CD4-positive, alpha-beta T cell treated with Interferon alpha-2 for 1 hour (primary cell): ENCODE measurements around the gene ERFL.

ENCODE experiments used
- DNase-seq, 2 donors: peaks; one replicate each; pipeline ENCODE4 v3.0.0-alpha.2; 2020 to 2022

Gene ERFL

DNA sequence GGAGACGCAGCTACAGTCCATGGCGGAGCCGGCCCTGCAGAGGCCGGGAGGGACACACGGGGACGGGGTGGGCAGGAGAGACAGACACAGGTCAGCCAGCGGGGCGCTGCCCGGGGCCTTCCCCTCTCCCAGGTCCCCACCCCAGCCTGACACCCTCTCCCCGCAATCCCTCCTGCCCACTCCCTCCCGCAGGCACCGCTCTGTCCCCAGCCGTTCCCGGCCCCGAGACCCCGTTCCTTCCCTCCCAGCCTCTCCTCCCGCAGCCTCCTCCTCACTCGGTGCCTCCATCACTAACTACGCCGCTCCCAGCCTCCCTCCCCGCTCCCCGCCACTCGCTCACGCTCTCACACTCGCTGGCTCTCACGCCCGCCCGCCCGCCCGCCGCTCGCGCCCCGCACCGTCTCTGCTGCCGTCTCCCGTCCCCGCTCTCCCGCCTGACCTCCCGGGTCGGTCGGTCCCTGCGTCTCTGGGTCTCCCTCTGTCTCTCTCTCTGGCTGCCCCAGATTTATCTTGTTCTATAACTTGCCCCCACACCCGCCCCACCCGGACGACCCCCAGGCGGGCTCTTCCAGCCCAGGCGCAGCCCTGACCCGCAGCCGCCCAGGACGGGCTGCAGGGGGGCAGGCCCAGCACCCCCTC lies 15.2 kb downstream of the ERFL start:
- no peak for DNase-seq

DNA sequence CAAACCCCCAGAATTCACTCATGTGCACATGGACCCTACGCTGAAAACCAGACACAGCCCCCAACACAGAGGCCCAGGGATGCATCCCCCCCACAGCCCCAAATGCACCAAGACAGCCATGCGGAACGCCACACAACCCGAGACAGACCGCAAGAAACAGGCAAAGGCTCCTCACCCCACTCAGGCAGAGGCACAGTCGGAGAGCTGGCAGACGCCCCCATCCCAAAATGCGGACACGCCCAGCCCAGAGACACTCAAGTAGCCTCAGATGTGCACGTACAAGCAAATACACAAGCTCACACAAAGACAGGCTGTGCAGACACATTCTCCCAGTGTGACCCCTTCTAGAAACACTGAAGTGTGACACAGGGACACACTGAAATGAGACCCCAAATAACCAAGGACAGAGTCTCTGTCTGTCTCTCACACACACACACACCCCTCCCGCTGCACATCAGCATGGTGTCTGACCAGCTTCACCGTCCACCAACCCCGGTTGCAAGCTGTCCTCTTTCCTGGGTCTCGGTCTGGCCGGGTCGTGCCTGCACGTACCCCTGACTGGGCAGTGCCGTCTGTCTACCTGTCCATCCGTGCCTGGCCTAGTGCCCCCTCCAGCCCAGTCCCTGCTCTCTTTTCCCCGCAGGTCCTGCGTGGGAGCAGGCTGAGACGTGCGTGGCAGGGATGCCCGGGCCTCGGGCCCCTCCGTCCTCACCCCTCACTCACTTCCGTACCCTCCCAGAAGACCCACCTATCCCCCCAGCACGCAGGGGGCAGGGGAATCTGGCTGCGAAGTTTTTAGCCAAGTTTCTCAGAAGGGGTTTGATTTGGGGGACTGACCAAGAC lies 16.1 kb downstream of the ERFL start:
- DNase-seq, result no peak

DNA sequence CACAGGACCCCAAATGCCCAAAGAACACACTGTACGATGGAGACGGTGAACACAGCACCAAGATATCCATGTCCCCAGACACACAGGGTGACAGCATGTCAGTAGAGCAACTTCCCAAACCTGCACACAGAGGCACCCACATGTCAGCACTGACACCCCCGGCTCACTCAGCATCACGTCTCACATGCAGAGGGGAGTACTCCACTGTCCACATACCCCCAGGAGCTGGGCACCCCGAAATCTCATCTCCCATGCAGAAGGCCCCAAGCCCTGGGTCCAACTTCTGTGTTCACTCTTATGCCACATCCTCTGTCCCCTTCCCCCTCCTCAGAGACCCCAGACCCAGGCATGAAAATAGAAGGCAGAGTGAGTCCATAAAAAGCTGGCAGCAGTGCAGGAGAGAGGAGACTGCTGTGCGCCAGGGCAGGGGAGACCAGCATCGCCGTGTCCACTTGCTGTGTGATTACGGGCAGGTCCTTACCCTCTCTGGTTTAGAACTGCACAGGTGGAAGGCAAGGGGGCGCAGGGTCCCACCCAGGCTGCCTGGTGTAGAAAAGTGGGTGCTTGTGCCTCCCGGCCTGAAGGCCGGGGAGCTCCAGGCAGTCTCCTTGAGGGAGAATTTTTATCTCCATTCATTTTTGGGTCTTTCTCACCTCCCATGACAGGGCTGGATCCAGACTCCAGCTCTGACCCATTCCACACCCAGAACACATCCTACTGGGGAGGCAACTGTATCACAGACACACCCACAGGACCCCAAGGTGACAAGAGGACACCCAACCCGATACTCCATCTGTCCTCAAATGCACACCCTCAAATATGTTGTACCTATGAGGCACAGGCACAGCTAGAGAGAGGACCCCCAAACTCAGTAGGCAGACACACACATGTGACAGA lies 17.0 kb downstream of the ERFL start:
- no peak for DNase-seq

DNA sequence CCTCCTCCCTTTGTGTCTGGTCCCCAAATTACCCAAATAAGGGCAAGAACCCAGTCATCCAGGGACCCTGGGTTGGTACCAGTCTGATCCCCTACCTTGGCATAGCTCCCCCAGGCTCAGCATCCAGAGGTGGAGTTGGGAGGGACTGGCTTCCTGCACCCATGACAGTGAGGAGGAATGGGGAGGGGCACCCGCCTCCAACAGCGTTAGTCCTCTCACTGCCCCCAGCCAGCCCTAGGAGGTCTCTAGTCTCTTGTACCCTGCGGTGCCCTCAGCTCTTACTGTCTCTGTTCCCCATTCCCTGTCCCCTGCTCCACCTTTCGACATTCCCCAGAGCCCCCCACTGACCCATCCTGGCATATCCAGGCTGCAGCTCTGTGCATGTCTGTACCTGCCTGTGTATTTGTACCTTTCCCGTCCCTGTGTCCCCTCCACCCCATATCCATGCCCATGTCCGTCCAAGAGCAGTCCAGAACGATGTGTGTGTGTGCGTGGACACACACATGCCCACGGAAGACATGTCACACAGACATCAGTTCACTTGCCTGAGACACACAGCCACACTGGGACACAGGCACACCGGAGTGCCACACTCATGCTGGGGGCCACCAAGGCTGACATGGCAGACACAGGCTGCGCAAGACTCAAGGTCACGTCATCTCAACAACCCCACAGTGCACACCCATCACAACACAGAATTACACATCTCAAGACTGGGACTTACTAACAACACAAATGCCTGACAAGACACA lies 17.8 kb downstream of the ERFL start:
- DNase-seq, result no peak

DNA sequence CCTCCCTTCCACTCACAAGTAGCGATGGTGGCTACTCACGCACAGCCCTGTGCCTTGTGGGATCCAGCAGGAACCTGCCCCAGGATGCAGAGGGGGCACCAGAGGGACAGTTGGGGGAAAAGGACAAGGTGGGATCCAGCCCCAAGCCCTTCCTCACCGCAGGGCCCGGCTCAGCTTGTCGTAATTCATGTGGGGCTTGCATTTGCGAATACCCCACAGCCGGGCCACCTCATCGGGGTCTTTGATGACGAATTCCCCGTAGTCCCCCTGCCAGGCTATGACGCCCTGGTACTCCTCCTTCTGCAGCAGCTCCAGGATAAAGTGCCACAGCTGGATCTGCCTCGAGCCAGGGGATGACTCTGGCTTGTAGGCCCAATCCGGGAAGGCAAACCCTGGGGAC lies 18.5 kb downstream of the ERFL start:
- DNase-seq, result no peak

DNA sequence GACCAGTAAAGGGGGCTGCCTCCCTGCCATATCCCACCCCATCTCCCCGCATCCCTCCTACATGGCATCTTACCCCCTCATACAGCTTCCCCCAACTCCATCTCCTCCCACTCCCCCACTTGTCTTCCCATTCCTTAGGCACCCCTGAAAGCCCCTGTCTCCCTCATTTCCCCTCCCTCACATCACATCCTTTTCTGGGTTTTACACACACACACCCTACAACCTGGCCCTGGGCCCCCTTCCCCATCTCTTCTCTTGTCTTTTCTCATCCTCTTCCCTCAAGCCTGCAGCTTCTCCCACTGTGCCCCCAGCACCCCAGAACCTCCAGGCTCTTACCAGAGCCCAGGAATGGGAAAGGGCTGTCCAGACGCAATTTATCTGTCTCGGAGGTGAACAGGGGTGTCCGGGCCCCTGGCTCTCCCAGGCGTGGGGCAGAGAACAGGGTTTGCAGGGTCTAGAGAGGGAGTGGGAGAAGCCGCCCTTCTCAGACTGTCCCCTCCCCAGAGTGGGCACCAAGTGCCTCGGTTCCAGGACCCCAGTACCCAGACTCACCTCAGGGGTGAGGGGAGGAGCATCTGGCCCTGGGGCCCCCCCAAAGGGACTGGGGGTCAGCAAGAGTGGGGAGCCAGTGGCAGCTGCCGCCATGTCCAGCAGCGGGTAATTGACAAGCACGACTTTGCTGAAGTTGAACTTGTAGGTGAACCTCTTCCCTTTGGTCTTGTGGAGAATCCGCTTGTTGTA lies 19.4 kb downstream of the ERFL start:
- DNase-seq, result no peak

DNA sequence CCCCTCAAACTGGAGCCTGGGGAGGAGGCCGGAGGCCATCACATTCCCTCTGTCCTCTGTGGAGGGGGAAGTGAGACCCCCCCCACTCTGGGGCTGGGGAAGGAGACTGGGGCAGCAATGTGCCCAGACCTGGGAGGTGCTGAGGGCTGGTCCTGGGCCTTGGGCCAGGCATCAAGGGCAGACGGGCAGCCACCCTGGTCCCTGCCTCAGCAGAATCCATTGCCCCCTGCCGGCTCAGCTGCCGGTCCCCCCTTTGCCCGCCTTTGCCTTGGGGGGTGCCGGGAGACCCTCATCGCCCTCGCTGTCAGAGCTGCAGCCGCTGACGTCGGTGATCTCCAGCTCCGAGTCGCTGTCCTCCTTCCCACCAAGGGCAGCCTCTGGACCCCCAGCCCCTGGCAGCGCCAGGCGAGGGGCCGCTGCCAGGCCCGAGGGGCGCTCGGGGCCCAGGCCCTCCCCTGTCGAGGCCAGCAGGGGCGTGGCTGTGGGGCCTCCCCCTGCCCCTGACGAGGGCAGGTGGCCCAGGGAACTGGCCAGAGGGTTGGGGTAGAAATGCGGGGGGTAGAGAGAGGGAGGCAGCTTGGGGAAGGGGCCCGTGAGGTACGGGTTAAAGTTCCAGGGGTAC lies 20.1 kb downstream of the ERFL start:
- no peak for DNase-seq

DNA sequence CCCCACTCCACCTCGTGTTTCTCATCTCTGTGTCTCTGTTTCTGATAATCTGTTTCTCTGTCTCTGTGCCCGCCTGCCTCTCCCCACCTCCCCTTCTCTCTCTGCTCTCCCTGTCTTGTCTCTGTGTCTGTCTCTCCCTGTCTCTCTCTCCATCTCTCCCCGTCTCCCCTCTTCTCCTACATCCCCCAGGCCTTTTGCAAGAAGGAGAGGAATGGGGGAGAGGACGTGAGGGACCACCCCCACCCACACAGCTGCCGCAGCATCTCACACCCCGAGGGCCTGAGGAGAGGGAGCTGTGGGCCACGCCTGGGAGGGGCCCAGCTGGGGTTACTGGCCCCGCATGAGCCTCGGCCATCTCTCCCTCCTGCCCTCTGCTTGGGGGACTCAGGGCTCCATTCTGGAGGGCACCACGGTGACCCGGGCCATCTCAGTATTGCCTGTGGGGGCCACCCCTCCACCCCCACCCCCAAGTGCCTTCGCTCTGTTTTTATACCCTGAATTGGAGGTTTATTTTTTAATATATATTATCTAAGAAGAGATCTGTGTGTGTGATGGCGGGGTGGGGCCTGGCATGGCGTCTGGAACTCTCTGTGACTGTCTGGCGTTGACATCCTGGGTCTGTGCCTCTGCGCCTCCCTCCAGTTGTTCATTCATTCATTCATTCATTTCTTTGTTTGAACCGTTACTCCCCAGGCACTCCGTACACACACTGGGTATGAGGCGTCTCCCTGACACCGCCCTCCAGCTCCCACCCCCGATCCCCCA lies 21.2 kb downstream of the ERFL start:
- no peak for DNase-seq

DNA sequence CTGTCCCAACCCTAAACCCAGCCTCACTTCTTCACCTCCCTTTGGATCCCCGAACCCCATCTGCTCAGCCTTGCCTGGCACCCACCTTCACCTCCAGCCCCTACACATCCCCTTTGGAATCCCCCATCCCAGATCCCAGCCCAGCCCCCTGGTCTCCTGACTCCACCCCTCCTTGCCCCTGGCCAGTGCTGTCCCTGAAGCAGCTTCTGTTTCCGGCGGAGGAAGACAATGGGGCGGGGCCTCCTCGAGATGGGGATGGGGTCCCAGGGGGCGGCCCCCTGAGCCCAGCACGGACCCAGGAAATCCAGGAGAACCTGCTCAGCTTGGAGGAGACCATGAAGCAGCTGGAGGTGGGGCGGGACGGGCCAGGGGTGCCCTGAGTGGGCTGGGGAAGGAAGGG lies 22.0 kb downstream of the ERFL start:
- DNase-seq, result no peak

DNA sequence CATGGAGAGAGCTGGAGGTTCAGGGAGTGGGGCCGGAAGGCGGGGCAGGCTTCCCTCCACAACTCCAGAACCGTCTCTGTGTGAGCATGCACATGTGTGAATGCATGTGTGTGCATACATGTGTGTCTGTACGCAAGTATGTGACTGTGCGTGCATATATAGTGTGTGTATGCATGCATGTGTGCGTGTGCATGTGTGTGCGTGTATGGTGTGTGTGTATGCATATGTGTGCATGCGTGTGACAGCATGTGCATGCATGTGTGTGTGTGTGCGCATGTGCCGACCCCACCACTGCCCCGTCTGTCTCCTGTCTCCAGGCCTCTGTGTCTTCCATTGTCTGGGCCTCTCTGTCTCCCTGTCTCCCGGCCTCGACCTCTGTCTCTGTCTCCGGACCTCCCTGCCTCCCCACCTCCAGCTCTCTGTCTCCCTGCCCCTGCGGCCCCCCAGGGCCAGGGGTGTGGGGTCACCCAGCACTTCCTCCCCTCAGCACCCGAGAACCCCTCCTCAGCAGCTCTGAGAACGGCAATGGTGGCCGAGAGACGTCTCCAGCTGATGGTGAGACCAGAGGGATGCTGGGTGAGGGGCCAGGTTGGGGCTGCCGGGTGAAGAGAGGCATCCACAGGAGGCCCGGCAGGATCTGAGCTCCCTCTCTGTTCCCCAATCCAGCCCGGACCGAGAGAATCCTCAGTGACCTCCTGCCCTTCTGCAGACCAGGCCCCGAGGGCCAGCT lies 22.8 kb downstream of the ERFL start:
- DNase-seq, result no peak

DNA sequence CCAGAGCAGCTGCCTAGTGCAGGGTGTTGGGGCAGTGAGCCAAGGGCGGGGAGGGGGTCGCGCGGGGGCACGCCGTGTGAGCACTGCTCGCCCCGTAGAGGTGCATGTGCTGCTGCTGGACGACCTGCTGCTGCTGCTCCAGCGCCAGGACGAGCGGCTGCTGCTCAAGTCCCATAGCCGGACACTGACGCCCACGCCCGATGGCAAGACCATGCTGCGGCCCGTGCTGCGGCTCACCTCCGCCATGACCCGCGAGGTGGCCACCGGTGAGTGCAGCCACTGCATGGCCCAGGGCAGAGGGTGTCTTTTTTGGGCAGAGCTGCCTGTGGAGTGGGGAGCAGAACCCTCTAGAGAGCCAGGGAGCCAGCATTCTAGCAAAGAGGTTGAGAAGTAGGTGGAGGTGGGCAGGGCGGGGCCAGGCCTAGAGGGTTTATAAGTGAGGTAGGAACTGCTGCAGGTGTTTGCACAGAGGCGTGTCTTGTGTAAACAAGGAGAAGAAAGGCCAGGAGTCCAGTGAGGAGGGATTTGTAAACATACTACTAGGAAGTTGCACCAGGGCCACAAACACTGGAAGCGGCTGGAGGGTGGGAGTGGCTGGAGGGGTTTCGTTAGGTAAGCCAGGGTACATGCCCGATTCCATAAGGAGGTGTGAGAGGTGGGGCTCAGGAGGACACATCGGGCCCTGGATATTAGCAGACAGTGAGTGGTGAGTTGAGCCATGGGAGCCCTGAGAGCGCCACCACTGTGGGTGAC lies 24.0 kb downstream of the ERFL start:
- no peak for DNase-seq

DNA sequence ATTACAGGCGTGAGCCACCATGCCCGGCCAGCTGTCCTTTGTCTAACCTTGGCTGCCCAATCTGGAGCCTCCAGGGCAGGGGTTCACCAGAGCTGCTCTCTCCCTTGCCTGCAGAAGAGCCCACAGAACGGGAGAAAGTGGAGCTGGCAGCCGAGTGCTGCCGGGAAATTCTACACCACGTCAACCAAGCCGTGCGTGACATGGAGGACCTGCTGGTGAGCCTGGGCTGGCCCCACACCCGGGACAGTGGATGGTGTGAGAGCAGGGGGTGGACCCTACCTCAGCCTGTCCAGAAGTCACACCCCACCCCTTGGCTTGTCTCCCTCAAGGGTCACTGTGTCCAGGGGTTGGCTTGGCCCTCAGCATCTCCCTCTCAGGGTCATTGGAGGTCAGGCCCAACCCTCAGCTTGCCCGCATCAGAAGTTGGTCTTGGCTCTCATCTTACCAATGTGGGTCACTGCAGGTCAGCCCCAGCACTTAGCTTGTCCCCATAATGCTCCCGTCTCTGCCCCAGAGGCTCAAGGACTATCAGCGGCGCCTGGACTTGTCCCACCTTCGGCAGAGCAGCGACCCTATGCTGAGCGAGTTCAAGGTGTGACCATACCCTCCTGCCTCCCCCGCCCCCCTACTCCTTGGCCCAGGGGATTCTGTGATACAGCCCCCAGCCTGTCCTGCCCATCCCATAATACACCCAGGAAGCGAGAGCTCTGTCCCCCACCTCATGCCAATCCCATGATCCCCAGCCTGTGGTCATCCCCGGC lies 24.9 kb downstream of the ERFL start:
- no peak for DNase-seq

DNA sequence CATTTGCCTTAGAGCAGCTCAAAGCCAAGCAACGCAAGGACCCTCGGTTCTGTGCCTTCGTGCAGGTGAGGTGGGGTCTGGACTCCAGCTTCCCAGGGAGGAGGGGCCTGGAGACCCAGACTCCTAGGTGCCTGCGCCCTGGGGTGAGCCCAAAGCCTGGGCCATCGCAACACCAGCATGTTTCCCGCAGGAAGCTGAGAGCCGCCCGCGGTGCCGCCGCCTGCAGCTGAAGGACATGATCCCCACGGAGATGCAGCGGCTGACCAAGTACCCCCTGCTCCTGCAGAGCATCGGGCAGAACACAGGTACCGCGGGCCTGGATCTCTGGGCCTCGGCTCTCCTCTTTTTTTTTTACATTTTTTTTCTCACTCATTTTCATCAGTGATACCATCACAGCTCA lies 25.7 kb downstream of the ERFL start:
- DNase-seq, result no peak

DNA sequence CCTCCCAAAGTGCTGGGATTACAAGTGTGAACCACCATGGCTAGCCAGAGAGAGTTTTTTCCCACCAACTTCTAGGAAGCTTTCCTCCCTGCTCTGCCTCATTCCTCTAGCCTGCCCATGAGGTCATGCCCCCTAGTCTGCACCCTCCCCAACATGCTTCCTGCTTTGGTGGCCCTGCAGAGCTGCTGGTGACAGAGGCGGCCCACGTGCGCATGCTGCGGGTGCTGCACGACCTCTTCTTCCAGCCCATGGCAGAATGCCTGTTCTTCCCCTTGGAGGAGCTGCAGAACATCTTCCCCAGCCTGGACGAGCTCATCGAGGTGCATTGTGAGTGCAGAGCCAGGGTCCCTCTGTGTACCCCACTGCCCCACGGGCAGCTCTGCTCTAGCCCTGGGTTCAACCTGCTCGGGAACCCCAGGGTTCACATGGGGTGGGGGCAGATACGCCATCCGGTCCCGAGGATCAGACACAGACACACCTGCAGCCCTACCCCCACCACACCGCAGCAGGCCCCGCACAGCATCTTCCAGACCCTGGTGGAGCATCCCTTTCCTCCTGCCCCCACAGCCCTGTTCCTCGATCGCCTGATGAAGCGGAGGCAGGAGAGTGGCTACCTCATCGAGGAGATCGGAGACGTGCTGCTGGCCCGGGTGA lies 26.4 kb downstream of the ERFL start:
- DNase-seq, result no peak

DNA sequence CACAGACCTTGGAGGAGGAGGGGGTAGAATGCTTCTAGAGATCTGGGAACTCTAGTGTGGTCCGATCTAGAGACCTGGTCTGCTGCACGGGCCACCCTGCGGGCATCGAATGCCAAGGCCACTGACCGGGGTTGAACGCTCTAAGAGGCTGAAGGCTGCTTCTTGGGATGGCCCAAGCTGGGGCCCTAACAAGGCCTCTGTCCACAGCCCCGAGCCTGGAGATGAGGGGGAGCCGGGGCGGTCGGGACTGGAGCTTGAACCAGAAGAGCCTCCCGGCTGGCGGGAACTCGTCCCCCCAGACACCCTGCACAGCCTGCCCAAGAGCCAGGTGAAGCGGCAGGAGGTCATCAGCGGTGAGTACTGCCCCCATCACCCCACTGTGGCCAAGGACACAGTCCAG lies 30.0 kb downstream of the ERFL start:
- no peak for DNase-seq

DNA sequence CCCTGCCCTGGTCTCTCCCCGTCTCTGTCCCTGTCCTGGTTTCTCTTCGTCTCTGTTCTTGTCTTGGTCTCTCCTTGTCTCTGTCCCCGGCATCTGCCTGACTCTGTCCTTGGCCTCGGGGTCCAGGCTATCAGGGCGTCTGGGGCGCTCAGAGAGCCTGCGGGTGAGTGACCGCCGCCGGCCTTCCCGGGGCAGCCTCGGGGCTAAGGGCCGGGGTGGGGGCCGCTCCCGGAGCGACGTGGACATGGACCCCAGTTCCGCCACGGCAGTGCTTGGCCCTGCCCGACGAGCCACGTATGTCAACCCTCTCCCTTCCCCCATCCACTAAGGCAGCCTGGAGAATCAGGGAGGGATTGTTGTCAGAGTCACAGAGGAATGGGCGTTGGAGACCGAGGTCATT lies 30.4 kb downstream of the ERFL start:
- no peak for DNase-seq

DNA sequence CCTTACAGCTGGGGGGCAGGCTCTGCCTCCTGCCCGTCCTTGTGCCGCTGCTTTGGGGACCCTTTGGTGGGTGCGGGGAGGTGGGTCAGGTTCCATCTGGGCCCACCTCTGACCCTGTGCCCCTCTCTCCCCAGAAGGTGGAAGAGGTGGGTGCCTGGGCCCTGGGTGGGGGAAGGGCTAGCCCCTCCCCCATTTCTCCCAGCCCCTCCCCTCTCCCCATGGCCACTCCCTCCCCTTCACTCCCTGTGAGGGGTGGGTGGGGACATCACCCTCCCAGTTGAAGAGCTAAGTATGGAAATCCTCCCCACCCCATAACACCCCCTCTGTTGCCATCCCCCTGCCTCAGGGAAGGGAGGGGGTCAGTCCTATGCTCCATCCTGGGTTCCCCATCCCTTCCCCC lies 31.1 kb downstream of the ERFL start:
- no peak for DNase-seq

DNA sequence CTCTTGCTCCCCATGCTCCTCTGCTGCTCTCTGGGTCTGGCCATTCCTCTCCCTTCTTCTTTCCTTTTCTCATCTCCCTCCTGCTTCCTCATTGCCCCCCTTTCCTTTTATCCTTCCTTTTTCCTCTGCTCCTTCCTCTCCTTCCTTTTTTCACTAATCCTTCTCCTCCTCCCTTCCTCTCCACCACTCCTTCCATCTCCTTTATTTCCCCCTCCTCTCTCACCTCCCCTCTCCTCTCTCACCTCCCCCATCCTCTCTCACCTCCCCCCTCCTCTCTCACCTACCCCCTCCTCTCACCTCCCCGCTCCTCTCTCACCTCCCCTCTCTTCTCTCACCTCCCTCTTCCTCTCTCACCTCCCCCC lies 31.7 kb downstream of the ERFL start:
- DNase-seq, result no peak
